ENCODE results near the gene UPB1.

UPB1 gene

GRCh38 chr22:24504956-24505736, 10.0 kb downstream of the UPB1 start:
- no peak for TF ChIP-seq CTCF (conservative IDR thresholded peaks at IDR 0.05; ENCODE audit: control insufficient read depth, insufficient read depth, low read depth, low read length)
- peak; percentile 40 for DNase-seq (ENCODE audit: low read depth)
- no peak overlapping the region for H3K4me3 ChIP-seq (ENCODE audit: control insufficient read depth, low read depth, low read length)

- peak; percentile 46 for DNase-seq (ENCODE audit: low read depth)
- no peak for TF ChIP-seq CTCF (conservative IDR thresholded peaks at IDR 0.05; ENCODE audit: control insufficient read depth, insufficient read depth, low read depth, low read length)
- no peak overlapping the region for H3K4me3 ChIP-seq (ENCODE audit: control insufficient read depth, low read depth, low read length)
These were observed 11.8 kb downstream of the UPB1 start for GRCh38 chr22:24506802-24507438.

- H3K4me3 ChIP-seq (ENCODE audit: control insufficient read depth, low read depth, low read length) = no peak overlapping the region
- DNase-seq (ENCODE audit: low read depth) = no peak
- TF ChIP-seq CTCF (conservative IDR thresholded peaks at IDR 0.05; ENCODE audit: control insufficient read depth, insufficient read depth, low read depth, low read length) = no peak
These were observed 12.6 kb downstream of the UPB1 start for GRCh38 chr22:24507716-24508115.

- TF ChIP-seq CTCF (conservative IDR thresholded peaks at IDR 0.05; ENCODE audit: control insufficient read depth, insufficient read depth, low read depth, low read length) = no peak
- peak; percentile 54 for DNase-seq (ENCODE audit: low read depth)
- H3K4me3 ChIP-seq (ENCODE audit: control insufficient read depth, low read depth, low read length) = no peak overlapping the region
These were observed 15.8 kb downstream of the UPB1 start for GRCh38 chr22:24510637-24511625.

GRCh38 chr22:24512043-24512442, 16.9 kb downstream of the UPB1 start:
- no peak overlapping the region for H3K4me3 ChIP-seq (ENCODE audit: control insufficient read depth, low read depth, low read length)
- DNase-seq (ENCODE audit: low read depth) = no peak
- no peak for TF ChIP-seq CTCF (conservative IDR thresholded peaks at IDR 0.05; ENCODE audit: control insufficient read depth, insufficient read depth, low read depth, low read length)
